ENCODE results near the gene COPS7A.

Gene COPS7A

DNA sequence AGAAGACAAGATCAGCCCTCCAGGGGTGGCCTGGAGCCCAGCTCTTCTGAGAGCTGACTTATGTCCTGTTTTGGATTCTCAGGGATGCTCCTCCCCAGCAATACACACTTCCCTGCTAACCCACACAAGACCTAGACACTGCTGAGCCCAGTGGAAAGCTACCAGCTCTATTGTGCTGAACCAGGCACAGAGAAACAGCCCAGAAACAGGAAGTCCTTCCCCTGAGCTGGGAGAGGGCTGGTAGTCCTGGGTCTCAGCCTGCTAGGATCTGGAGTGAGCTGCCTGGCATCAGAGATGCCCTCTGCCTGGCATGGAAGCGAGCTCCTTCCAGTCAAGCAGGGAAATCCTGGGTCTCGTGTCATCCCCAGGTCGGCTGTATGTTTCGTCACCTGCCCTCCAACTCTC lies 47.2 kb downstream of the COPS7A start:
- DNase-seq, result no peak

DNA sequence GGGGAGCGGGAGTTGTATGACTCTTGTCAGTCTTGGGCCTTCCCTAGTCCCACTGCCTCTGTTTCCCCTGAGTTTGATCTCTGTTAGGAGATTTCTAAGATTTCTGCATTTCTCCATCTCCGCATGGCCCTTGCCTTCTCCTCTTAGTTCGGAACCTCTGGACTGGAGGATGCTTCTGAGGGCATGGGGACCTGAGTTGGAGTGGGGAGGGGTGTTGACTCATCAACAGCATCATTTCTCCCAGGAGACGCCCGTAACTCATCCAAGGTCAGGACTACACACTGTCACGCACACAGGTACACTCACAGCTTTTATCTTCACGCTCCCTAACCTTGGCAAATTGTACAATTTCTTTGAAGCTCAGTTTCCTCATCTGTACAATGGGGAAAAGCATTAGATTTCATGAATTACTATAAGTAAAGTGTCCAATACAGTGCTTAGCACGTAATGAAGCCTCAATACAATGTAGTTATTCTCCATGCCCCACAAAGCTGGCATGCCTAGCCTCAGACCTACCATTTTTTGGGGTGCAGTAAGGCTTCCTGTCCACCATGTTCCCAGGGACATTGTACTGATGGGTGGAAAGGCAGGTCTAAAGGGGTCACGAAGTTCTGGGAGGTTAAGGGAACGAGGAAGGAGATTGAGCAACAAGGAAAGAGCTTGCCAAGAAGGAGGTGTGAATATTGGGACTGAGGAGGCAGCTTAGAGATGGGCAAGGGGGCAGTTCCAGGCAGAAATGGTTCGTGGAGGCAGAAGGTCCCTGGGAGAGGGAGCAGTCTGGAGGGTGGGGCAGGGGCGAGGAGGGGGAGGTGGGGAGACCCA lies 47.9 kb downstream of the COPS7A start:
- DNase-seq, result no peak

- peak; percentile 56 to 76 for DNase-seq
Measured at GRCh38 chr12:6772331-6772695, 48.5 kb downstream of the COPS7A start, which contains the start of gene LAG3. Gene LAG3, plus strand, starts transcription at chr12:6772520. Its CDS starts 333 bp downstream, at chr12:6772853.

GRCh38 chr12:6772726-6773589 lies 49.1 kb downstream of the COPS7A start:
- DNase-seq, result no peak

GRCh38 chr12:6773590-6774351 lies 49.9 kb downstream of the COPS7A start:
- DNase-seq, result peak in 1 of 2 donors; percentile 34

- peak; percentile 80 to 89 for DNase-seq
Measured at GRCh38 chr12:6774499-6775062, 50.7 kb downstream of the COPS7A start.

- DNase-seq, result peak in 1 of 2 donors; percentile 64
Measured at GRCh38 chr12:6775185-6776174, 51.6 kb downstream of the COPS7A start.

- DNase-seq, result no peak
Measured at GRCh38 chr12:6777386-6777785, 53.5 kb downstream of the COPS7A start.

DNA sequence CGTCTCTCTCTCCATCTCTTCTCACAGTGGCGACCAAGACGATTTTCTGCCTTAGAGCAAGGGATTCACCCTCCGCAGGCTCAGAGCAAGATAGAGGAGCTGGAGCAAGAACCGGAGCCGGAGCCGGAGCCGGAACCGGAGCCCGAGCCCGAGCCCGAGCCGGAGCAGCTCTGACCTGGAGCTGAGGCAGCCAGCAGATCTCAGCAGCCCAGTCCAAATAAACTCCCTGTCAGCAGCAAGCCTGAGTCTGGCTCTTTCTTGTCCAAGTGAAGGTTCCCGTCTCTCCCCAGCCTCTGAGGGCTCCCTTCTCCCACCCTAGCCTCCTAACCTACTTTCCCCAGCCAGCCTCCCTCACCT lies 54.3 kb downstream of the COPS7A start:
- DNase-seq, result no peak

- DNase-seq, result peak; percentile 87 to 91
Measured at GRCh38 chr12:6778574-6779550, 55.0 kb downstream of the COPS7A start.

GRCh38 chr12:6779708-6780432 lies 56.0 kb downstream of the COPS7A start:
- no peak for DNase-seq

DNA sequence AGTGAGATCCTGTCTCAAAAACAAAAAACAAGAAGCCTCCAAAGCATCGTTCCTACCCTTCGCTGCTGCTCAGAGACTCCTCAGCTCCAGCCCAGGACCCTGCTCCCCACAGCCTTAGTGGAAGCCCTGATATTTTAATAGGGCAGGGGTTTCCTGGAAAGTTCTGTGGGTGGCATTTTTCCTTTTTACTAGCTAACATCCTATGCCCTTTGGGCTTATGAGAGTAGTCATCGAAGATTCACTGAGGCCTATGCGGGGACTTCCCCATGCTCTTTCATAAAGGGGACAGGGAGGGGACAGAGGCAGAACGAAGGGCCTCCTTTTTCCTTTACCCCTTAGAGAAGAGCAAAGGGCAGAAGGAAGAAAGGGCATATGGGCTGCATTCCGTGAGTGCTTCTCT lies 56.7 kb downstream of the COPS7A start:
- DNase-seq, result no peak
